Fibroblast of skin of abdomen (primary cell): ENCODE results near the gene PPID.
"Not testable (repeated sequence)": the region's sequence is repeated elsewhere in the genome, so short reads cannot be mapped to it uniquely, and the experiment has no call there.

ENCODE experiments used
- DNase-seq: peaks from one replicate; pipeline ENCODE4 v3.0.0-alpha.2; 2013

PPID gene

GRCh38 chr4:158729716-158730559 is 6.7 kb upstream of the PPID start:
- DNase-seq = peak; percentile 55

- no peak for DNase-seq
Measured at GRCh38 chr4:158728236-158728635, 5.0 kb upstream of the PPID start.

GRCh38 chr4:158726633-158727032 is 3.4 kb upstream of the PPID start:
- no peak for DNase-seq

GRCh38 chr4:158724637-158725036 is 1.4 kb upstream of the PPID start:
- DNase-seq = no peak

GRCh38 chr4:158722291-158722916 is 792 bp downstream of the PPID start:
- DNase-seq = peak; percentile 29

- no peak for DNase-seq
Measured at GRCh38 chr4:158721680-158722079, 1.5 kb downstream of the PPID start.

- DNase-seq = no peak
Measured at GRCh38 chr4:158715802-158716201, 7.4 kb downstream of the PPID start.

- no peak for DNase-seq
Measured at GRCh38 chr4:158714937-158715336, 8.3 kb downstream of the PPID start.

GRCh38 chr4:158712622-158713021 is 10.6 kb downstream of the PPID start:
- not testable (repeated sequence) for DNase-seq

GRCh38 chr4:158710814-158711213 is 12.4 kb downstream of the PPID start:
- peak; percentile 9 for DNase-seq

- DNase-seq = no peak
Measured at GRCh38 chr4:158704274-158704673, 18.9 kb downstream of the PPID start.

- no peak for DNase-seq
Measured at GRCh38 chr4:158688813-158689212, 34.4 kb downstream of the PPID start.

- no peak for DNase-seq
Measured at GRCh38 chr4:158682066-158682465, 41.1 kb downstream of the PPID start.

GRCh38 chr4:158681629-158682028 is 41.6 kb downstream of the PPID start:
- DNase-seq = no peak

- no peak for DNase-seq
Measured at GRCh38 chr4:158678767-158679166, 44.4 kb downstream of the PPID start.

GRCh38 chr4:158676076-158676475 is 47.1 kb downstream of the PPID start:
- DNase-seq = no peak

GRCh38 chr4:158673633-158674032 is 49.6 kb downstream of the PPID start:
- DNase-seq = no peak

- peak; percentile 100 for DNase-seq
Measured at GRCh38 chr4:158671915-158672806, 51.0 kb downstream of the PPID start, which contains the start of gene ETFDH. Gene ETFDH (plus strand): TSS chr4:158672296. CDS start chr4:158672457, 161 bp downstream.

- DNase-seq = no peak
Measured at GRCh38 chr4:158671665-158671914, 51.6 kb downstream of the PPID start, which contains the start of gene C4orf46. Gene C4orf46 (minus strand): TSS chr4:158671887. CDS start chr4:158671801, 86 bp downstream.

GRCh38 chr4:158670975-158671664 is 52.1 kb downstream of the PPID start:
- DNase-seq = peak; percentile 81

GRCh38 chr4:158669310-158669709 is 53.9 kb downstream of the PPID start:
- DNase-seq = no peak

- no peak for DNase-seq
Measured at GRCh38 chr4:158667651-158668198, 55.5 kb downstream of the PPID start.
